ENCODE data around the gene KIF13A.
"Not testable (repeated sequence)": the region's sequence is repeated elsewhere in the genome, so short reads cannot be mapped to it uniquely, and the experiment has no call there.

Gene KIF13A

DNA sequence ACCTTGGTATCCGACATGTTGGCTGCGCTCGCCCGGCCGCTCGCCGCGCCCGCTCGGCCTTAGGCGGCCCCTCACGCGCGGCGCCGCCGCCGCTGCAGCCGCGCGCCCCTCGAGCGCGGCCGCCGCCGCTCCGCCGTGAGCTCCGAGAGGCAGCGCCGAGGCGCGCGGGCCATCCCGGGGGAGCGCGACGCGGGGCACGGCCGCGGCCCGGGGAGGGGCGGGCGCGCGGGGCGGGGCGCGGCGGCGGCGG is at the start of gene KIF13A:
Gene KIF13A (minus strand): TSS at position 189 of the 250 bp plus-strand sequence. CDS start 172 bp downstream, at position 17.
- no peak for DNase-seq (ENCODE audit: extremely low read depth in 1 of 2, low read depth in 1 of 2)

DNA sequence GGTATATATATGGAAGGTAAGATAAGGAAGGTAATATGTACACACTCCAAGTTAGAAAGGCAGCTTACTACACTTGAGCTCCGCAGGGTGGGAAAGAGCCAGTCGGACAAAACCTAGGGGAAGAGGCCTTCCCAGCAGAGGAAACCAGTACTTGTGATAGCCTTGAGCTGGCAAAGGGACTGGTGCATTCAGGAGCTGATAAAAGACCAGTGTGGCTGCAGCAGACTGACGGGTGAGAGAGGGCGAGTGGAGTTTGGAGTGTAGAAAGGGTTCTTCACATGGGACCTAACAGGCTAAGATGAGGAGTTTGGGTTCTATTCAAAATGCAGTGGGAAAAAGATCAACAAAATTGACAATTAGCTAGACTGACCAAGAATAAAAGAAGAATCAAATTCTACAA is 49.3 kb upstream of the KIF13A start:
- no peak for DNase-seq (ENCODE audit: extremely low read depth in 1 of 2, low read depth in 1 of 2)

DNA sequence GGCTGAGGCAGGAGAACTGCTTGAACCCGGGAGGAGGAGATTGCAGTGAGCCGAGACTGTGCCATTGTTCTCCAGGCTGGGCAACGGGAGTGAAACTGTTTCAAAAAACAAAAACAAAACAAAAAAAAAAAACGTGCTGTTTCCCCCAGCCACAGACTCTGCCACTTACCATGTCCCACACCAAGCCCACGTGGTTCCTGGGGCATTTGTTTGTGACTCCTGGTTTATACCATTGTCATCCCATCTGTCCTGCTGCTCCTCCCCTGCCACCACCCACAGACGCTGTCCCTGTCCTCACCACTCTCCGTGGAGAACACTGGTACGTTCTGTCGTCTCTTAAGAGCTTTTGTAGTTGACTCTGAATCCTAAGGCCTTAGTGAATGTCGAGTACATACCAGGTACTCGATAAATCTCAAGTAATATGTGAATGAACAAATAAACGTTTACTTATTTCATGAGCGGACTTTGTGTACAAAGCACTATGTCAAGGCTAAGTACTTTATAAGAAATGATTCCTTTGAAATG is 48.0 kb upstream of the KIF13A start:
- DNase-seq (ENCODE audit: extremely low read depth in 1 of 2, low read depth in 1 of 2), result no peak

DNA sequence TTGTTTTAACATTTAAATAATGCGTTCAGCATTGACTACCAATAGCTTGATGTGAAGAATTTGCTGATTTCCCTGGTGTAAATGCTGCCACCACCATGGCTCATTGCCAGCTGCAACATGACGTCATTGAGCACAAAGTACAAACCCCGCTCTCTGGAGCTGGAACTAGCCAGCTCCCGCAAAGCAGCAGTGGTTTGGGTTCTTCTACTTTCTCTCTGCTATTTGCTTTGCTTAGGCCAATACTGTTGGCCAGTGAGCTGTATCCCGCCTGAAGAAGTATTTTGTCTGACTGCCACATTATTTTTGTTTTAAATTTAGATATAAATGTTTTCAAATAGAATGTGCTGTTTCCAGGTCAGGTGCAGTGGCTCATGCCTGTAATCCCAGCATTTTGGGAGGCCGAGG is 47.4 kb upstream of the KIF13A start:
- DNase-seq (ENCODE audit: extremely low read depth in 1 of 2, low read depth in 1 of 2), result no peak

DNA sequence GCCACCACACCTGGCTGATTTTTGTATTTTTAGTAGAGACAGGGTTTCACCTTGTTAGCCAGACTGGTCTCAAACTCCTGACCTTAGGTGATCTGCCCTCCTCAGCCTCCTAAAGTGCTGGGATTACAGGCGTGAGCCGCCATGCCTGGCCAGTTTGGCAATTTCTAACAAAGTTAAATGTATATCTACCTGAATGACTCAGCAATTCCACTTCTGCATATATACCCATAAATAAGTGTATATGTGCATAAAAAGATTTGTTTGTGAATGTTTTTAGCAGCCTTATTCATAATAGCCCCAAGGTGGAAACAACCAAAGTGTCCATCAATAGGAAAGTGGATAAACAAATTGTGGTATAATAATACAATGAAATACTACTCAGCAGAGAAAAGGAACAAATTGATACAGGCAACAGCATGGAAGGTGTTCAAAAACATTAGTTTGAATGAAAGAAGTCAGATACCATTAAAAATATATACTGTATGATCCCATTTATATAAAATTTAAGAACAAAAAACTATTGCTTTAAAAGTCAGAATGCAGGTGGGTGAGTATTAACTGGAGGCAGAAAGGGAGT is 44.3 kb upstream of the KIF13A start:
- no peak for DNase-seq (ENCODE audit: extremely low read depth in 1 of 2, low read depth in 1 of 2)

DNA sequence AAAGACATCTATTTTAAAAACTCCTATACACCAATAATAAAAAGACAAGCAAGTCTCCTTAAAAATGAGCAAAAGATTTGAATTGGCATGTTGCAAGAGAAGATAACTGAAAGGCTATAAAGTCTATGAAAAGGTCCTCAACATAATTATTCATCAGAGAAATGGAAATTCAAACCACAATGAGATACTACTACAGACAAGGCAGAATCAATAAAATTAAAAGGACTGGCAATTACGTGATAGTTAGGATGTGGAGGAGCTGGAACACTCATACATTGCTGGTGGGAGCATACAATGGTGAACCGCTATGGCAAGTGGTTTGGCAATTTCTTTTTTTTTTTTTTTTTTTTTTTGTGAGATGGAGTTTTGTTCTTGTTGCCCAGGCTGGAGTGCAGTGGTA is 43.8 kb upstream of the KIF13A start:
- no peak for DNase-seq (ENCODE audit: extremely low read depth in 1 of 2, low read depth in 1 of 2)

DNA sequence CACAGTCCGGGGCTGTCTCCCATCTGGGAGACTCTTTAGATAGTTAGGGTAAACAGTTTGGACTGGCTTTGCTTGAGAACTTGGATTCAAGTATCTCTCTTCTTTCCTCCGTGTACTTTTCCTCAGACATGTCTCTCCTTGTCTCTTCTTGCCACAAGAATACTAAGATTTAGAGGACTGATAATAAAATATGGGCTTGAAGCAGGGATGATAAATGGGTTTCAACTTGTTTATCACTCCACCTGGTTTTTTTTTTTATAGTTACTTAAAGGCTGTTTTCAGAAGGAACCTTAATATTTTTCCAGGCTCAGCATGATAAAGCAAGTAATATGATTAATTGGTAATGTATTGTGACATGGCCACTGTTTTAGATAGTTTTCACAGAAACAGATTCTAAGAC is 40.9 kb upstream of the KIF13A start:
- DNase-seq (ENCODE audit: extremely low read depth in 1 of 2, low read depth in 1 of 2), result no peak

DNA sequence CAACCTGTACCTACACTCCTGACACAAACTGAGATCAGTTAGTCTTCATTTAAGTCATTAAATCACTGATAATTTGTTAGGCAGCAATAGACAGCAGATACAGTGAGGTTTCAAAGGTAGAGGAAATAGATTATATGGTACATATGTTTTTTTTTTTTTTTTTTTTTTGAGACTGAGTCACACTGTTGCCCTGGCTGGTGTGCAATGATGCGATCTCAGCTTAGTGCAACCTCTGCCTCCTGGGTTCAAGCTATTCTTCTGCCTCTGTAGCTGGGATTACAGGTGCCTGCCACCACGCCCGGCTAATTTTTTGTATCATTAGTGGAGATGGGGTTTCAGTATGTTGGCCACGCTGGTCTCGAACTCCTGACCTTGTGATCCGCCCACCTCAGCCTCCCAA is 38.2 kb upstream of the KIF13A start:
- no peak for DNase-seq (ENCODE audit: extremely low read depth in 1 of 2, low read depth in 1 of 2)

DNA sequence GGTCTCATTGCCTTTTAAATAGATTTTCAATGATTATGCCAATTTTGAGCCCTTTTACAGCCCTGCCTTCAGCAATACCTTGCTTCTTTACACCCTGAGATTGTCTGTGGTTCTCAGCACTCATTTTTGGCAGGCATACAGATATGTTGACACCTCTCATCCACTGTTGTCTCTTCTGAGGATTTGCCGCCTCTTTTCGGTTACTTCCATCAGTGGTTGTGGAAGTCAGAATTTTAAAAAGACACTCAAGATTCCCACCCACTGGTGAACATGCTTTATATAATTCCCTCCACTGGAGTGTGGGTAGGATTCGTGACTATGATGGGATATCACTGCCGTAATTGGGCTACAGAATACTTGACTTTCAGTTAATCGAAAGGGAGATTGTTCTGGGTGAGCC is 37.4 kb upstream of the KIF13A start:
- no peak for DNase-seq (ENCODE audit: extremely low read depth in 1 of 2, low read depth in 1 of 2)

DNA sequence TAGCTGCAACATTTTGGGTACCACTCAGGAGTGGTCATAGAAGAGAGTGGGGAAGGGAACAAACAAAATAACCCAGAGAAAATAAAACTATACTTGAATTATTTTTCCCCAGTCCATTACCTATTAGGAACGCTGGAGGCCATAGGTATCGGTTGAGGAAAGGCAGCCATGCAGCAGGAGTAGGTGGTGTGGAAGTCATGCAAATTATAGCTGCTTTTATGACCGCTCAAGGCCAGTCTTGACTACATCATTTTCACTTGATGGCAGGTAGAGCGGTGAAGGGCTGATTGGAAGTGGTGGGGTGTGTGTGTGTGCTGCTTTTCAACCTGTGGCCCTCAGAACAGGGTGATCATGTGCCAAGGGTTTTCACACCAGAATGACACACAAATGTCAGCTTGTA is 36.5 kb upstream of the KIF13A start:
- no peak for DNase-seq (ENCODE audit: extremely low read depth in 1 of 2, low read depth in 1 of 2)

DNA sequence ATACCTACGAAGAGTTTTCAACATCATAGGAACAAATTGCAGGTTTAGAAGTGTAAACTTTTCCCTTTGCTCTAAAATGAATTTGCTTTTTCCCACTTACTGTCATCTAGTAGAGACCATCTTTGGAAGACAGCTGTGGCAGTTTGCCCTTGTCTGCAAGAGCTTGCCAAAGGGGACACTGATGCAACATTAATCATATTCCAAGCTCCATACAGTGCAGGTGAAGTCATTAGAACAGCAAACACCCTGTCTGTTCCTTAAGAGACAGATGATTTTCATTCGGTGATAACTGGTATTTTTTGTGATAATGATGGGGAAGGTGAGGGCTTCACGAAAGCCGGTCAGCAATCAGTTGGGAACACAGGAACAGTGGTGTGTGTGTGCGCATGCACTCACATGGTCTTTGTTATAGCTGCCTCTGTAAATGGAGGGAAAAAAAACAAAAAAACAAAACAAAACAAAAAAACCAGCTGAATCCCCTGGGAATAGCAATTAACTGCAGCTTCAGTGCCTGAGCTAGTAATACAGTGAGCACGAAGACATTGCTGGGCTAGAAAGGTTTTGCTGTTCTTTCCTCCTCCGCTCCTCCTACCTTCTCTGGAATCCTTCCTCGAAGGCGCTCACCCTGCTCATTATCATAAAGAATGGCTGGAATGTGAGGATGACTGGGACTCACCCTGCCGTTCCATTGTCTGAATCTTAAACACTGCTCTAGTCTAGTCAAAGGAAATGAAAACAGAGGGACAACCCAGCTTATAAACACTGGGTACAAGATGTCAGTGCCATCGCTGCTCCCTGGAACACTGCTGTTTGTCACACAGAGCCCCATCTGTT is 35.2 kb upstream of the KIF13A start:
- DNase-seq (ENCODE audit: extremely low read depth in 1 of 2, low read depth in 1 of 2), result no peak

DNA sequence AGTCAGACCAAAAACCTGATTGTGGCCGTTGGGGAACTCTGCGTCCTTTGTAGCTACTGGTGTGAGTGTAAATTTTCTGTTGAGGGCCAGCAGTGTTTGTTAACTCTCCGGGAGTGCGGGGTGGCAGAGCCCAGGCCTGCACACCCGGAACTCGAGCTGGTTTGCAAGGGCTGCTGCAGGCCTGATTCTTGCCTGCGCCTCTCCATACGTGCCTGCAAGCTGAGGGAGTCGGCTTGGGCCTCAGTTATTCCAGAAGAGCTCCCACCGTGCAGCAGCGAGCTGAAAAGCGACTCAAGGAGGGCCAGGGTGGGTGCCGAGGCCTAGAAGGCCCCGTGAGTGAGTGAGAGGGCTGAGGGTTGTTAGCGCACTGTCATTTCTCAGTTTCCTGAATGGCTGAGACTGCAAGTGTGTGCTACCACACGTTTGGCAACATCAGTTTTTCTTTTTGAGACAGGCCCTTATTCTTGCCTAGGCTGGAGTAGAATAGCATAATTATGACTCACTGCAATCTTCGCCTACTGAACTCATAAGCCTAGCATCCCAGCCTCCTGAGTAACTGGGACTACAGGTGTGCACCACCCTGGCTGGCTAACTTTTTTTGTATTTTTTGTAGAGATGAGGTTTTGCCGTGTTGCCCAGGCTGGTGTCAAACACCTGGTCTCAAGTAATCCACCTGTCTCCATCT is 33.9 kb upstream of the KIF13A start:
- DNase-seq (ENCODE audit: extremely low read depth in 1 of 2, low read depth in 1 of 2), result no peak

DNA sequence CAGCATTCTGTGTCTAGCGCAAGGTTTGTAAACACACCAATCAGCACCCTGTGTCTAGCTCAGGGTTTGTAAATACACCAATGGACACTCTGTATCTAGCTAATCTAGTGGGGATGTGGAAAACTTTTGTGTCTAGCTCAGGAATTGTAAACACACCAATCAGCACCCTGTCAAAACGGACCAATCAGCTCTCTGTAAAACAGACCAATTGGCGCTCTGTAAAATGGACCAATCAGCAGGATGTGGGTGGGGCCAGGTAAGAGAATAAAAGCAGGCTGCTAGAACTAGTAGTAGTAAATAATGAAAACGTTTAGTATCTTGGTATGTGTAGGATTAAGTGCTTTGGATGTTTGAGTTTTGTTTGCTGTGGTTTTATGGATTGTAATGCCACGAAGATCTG is 33.1 kb upstream of the KIF13A start:
- DNase-seq (ENCODE audit: extremely low read depth in 1 of 2, low read depth in 1 of 2), result not testable (repeated sequence)

DNA sequence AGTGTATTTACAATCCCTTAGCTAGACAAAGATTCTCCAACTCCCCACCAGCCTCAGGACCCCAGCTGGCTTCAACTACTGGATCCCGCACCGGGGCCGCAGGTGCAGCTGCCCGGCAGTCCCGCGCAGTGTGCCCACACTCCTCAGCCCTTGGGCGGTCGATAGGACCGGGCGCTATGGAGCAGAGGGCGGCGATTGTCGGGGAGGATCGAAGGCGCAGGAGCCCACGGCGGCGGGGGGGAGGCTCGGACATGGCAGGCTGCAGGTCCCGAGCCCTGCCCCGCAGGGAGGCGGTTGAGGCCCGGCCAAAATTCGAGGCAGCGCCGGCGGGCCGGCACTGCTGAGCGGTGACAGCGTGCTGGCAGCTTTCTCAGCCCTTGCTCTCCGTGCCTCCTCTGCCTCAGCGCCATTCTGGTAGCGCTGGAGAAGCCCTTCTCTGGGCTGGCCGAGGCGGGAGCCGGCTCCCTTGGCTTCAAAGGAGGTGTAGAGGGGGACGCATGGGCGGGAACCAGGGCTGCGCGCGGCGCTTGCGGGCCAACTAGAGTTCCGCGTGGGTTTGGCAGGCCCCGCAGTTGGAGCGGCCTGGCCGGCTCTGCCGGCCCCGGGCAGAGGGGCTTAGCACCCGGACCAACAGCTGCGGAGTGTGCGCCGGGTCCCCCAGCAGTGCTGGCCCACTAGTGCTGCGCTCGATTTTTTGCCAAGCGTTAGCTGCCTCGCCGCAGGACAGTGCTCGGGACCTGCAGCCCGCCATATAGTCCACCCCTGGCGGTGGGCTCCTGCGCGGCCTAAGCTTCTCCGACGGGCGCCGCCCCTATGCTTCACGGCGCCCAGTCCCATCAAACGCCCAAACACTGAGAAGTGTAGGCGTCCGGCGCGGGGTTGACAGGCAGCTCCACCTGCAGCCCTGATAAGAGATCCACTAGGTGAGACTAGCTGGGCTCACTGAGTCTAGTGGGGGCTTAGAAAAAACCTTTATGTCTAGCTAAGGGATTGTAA is 32.4 kb upstream of the KIF13A start:
- DNase-seq (ENCODE audit: extremely low read depth in 1 of 2, low read depth in 1 of 2), result no peak

DNA sequence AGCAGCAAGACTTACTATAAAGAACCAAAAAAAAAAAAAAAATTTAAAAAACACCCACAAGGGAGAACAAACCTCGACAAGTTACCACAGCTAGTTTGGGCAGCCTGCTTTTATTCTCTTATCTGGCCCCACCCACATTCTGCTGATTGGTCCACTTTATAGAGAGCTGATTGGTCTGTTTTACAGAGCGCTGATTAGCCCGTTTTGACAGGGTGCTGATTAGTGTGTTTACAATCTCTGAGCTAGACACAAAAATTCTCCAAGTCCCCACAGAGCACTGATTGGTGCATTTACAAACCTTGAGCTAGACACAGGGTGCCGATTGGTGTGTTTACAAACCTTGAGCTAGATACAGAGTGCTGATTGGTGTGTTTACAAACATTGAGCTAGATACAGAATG is 31.7 kb upstream of the KIF13A start:
- DNase-seq (ENCODE audit: extremely low read depth in 1 of 2, low read depth in 1 of 2), result not testable (repeated sequence)

DNA sequence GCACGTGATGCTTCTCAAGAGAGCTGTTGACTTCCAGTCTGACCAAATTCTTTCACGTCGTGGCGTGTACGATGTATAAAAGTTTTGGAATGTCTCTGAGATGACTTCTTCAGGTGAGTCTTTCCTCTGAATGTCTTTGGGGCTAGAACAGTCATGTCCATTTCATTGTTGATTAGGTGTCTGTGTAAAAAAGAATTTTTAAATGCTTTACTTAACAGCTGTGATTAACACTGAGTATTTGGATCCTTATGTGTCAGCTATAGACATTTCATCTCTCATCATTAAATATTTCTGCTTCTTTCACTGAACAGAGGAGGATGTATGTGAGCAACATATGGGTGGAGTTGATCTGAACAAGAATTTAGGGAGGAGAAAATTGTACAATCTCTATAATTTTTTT is 29.3 kb upstream of the KIF13A start:
- no peak for DNase-seq (ENCODE audit: extremely low read depth in 1 of 2, low read depth in 1 of 2)

DNA sequence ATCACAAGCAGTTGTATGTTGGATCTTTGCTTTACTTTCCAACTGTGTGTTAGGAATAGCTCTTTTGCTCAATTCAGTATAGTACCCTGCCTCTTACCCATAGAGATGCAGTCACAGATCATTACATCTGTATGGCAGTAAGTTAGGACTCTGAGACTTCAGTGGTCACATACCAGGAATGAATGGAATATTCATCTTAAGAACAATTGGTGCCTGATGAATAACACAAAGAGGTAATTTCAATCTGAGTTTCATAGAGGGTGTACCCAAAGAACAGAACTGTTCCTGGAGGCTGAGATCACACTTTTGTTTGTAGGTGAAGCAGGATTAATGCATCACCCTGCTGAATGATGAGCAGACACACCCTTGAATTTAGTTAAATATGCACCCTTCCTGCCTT is 28.7 kb upstream of the KIF13A start:
- no peak for DNase-seq (ENCODE audit: extremely low read depth in 1 of 2, low read depth in 1 of 2)

DNA sequence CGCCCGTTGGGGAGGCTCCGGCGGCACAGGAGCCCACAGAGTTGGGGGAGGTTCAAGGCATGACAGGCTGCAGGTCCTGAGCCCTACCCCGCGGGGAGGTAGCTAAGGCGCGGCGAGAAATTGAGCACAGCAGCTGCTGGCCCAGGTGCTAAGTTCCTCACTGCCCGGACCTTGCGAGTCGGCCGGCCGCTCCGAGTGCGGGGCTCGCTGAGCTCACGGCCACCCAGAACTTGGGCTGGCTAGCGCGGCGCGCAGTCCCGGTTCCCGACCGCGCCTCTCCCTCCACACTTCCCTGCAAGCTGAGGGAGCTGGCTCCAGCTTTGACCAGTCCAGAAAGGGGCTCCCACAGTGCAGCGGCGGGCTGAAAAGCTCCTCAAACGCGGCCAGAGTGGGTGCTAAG is 23.9 kb upstream of the KIF13A start:
- no peak for DNase-seq (ENCODE audit: extremely low read depth in 1 of 2, low read depth in 1 of 2)

DNA sequence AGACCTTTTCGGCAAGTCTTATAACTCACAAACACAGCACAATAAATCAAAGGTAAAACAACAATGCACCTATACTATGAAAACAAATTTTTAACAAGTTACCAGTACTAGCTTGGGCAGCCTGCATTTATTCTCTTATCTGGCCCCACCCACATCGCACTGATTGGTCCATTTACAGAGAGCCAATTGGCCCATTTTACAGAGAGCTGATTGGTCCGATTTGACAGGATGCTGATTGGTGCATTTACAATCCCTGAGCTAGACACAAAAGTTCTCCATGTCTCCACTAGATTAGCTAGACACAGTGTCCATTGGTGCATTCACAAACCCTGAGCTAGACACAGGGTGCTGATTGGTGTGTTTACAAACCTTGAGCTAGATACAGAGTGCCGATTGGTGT is 23.1 kb upstream of the KIF13A start:
- DNase-seq (ENCODE audit: extremely low read depth in 1 of 2, low read depth in 1 of 2), result not testable (repeated sequence)

DNA sequence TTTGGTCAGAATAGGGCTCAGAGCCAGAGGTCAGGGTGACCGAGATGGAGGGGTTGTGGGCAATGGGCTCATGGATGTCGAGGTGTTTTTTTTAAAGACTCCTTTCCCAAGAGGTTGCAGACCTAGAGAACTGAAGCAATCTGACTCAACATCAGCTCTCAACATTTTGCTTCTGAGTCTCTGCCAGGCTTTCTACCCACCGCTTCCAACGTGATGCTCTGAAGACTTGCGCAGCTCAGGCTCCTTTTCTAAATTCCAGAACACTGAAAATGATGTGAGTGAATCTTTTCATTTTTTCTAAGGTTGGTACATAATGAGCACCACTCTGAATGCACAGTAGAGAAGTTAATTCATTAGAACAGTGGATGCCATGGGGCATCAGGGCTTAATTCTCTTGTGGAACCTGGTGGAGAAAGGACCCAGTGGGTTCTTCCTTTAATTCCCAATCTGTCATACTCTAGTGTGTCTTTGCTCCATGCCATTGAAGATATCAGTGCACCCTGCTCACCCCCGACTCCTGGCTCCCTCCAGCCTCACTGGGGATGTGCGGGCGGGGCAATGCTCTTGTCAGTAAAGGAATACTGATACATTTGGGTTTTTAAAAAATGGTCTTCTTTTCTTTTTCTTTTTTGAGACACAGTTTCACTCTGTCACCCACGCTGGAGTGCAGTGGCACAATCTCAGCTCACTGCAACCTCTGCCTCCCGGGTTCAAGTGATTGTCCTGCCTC is 17.0 kb upstream of the KIF13A start:
- DNase-seq (ENCODE audit: extremely low read depth in 1 of 2, low read depth in 1 of 2), result no peak
